Measurements from ENCODE around the gene LARGE2. TPM values are rescaled to one million over a fixed set of nuclear protein-coding genes. Genes with fewer than 3 reads are reported as not detected.

LARGE2 gene
- total and polyA plus RNA-seq, 10 of the 15 experiments (the other 5 are each of a cell fraction or from before 2014, with no cell fraction given) = 0.03 to 0.41 (median 0.19) TPM; not detected in 6

GRCh38 chr11:45902452-45903380, 19.7 kb upstream of the LARGE2 start:
- H2AFZ ChIP-seq (ENCODE audit: control insufficient read depth, low read depth, low read length) = no peak overlapping the region
- no peak for TF ChIP-seq USF2 (IDR thresholded peaks at IDR 0.05; ENCODE audit: borderline replicate concordance, low read depth, low read length)
- no peak for TF ChIP-seq KLF5 (IDR thresholded peaks at IDR 0.05; ENCODE audit: partially characterized antibody)
- TF ChIP-seq KDM1A (IDR thresholded peaks at IDR 0.05; ENCODE audit: borderline replicate concordance) = no peak
- TF ChIP-seq YY1 (IDR thresholded peaks at IDR 0.05; ENCODE audit: low read depth, low read length) = no peak
- TF ChIP-seq NFIC (IDR thresholded peaks at IDR 0.05; ENCODE audit: low read depth, low read length) = no peak
- no peak for TF ChIP-seq TAF1 (IDR thresholded peaks at IDR 0.05; ENCODE audit: borderline replicate concordance, low read depth, low read length)
- no peak for TF ChIP-seq POLR2AphosphoS2 (IDR thresholded peaks at IDR 0.05; ENCODE audit: low read depth, low read length)
- TF ChIP-seq NBN (IDR thresholded peaks at IDR 0.05) = no peak
- no peak for TF ChIP-seq RELA (IDR thresholded peaks at IDR 0.05; ENCODE audit: borderline replicate concordance, partially characterized antibody)
- no peak for TF ChIP-seq ETV6 (conservative IDR thresholded peaks at IDR 0.05 in 1 of 2, IDR thresholded peaks at IDR 0.05 in 1 of 2; ENCODE audit: borderline replicate concordance in 1 of 2, low read depth in 1 of 2)
- no peak for TF ChIP-seq ZSCAN29 (IDR thresholded peaks at IDR 0.05)
- no peak for TF ChIP-seq SUZ12 (IDR thresholded peaks at IDR 0.05; ENCODE audit: unreplicated experiment)
- TF ChIP-seq ZBED1 (IDR thresholded peaks at IDR 0.05; ENCODE audit: borderline replicate concordance) = no peak
- no peak for TF ChIP-seq CBX3 (IDR thresholded peaks at IDR 0.05; ENCODE audit: borderline replicate concordance, low read depth)
- no peak for TF ChIP-seq IRF4 (IDR thresholded peaks at IDR 0.05; ENCODE audit: low read depth, low read length)
- TF ChIP-seq BCL3 (IDR thresholded peaks at IDR 0.05; ENCODE audit: borderline replicate concordance, insufficient read depth, low read depth, low read length, poor library complexity, severe bottlenecking) = no peak
- TF ChIP-seq JUND (IDR thresholded peaks at IDR 0.05; ENCODE audit: low read depth, low read length) = no peak
- TF ChIP-seq SP1 (IDR thresholded peaks at IDR 0.05; ENCODE audit: low read depth, low read length) = no peak
- no peak for TF ChIP-seq MYC (IDR thresholded peaks at IDR 0.05; ENCODE audit: insufficient read depth, insufficient read length, insufficient replicate concordance, low read length, severe bottlenecking)
- TF ChIP-seq CHD4 (IDR thresholded peaks at IDR 0.05) = no peak
- no peak overlapping the region for H3K4me2 ChIP-seq (ENCODE audit: control insufficient read depth, insufficient read depth)
- DNase-seq (ENCODE audit: low read depth, low spot score) (no peak), FAIRE-seq (no peak), ATAC-seq (no peak)
- WGBS (ENCODE audit: insufficient coverage, insufficient replicate concordance, low lambda C conversion rate, missing lambda C conversion rate) = 82% methylated on average over 52 of the region's 56 CpGs
- H4K20me1 ChIP-seq (ENCODE audit: control insufficient read depth, insufficient read depth) = no peaks in the 10 kb centered on the region; the same call in 1 of the 2 replicates
- no peaks in the 10 kb centered on the region for H3K4me1 ChIP-seq (ENCODE audit: control insufficient read depth, insufficient read depth, low read length)
- no TSS peak for BruUV-seq (replicated peaks)
- intact Hi-C loops (cut with micrococcal nuclease; ENCODE audit: unreplicated experiment) (no loop called here), in situ Hi-C loops (cut with MboI) (no loop called here)
- no peaks in the 10 kb centered on the region for H3K9me3 ChIP-seq (replicated peaks; ENCODE audit: control insufficient read depth, insufficient read depth, low read length)
- SMC1A ChIA-PET (ENCODE audit: uncharacterized antibody, unreplicated experiment) = no interaction called here
- H3K36me3 ChIP-seq (ENCODE audit: control insufficient read depth in 2 of 2, insufficient read depth in 2 of 2, low read length in 1 of 2) = no peaks in the 10 kb centered on the region
- no peak overlapping the region for H3K4me3 ChIP-seq
- no peak overlapping the region for H3K27ac ChIP-seq (ENCODE audit: control insufficient read depth, insufficient read depth)
- H3K9ac ChIP-seq (ENCODE audit: control insufficient read depth, insufficient read depth, low read length) = no peak overlapping the region
- RAD21 ChIA-PET (ENCODE audit: unreplicated experiment) = no interaction called here
- peaks cover 3 to 6% of the 10 kb centered on the region in 2 experiments; a peak in 3 of 4 replicates for H3K27me3 ChIP-seq (replicated peaks in 1 of 2; ENCODE audit: control insufficient read depth in 2 of 2, insufficient read depth in 2 of 2, low read length in 1 of 2)
- POLR2A ChIA-PET = no interaction called here
- CTCF ChIA-PET = interaction anchor here (0.5 kb wide), 1 partner anchor 28 kb away, joined by 3 read pairs; no protein-coding TSS in a partner anchor
- no peaks in the 10 kb centered on the region for H3K79me2 ChIP-seq (ENCODE audit: control insufficient read depth, insufficient read depth, low read length)

Data from GM12878 (cell line).